Lung (tissue), 12 donors: ENCODE measurements around the gene ZNF112. TPM values are rescaled to one million over a fixed set of nuclear protein-coding genes. Genes with fewer than 3 reads are reported as not detected.
"Not testable (repeated sequence)": the region's sequence is repeated elsewhere in the genome, so short reads cannot be mapped to it uniquely, and the experiment has no call there.

Experiments
- ATAC-seq: fragments of 200-7000 bp; cut with Tn5 transposase; one replicate; pipeline ENCODE4 v1.9.1; 2020; ENCODE audit warnings: moderate number of reproducible peaks; ENCODE audit not compliant: insufficient read depth, low FRiP score
- DNase-seq, 3 donors: peaks; one replicate each; pipeline ENCODE4 v3.0.0-alpha.2; 2013 to 2017
- H3K27ac ChIP-seq, 2 donors: one replicate each; pipeline ENCODE4 v1.5.1; 2013; ENCODE audit warnings: mild to moderate bottlenecking in 2 of 2, moderate library complexity in 2 of 2, control low read depth in 1 of 2, inconsistent platforms in 1 of 2, low read depth in 1 of 2, low read length in 1 of 2
- H3K27me3 ChIP-seq, 3 donors: one replicate each; pipeline ENCODE4 v1.5.1; 2013; ENCODE audit warnings: low read length in 2 of 3; ENCODE audit not compliant: control insufficient read depth in 3 of 3, insufficient read depth in 3 of 3
- H3K36me3 ChIP-seq, 4 donors: one replicate each; pipeline ENCODE4 v1.5.1; 2013; ENCODE audit warnings: low read length in 4 of 4, mild to moderate bottlenecking in 1 of 4, moderate library complexity in 1 of 4; ENCODE audit not compliant: control insufficient read depth in 4 of 4, insufficient read depth in 4 of 4
- H3K4me1 ChIP-seq, 5 donors: one replicate each; pipeline ENCODE4 v1.5.1; 2013; ENCODE audit warnings: low read length in 5 of 5, mild to moderate bottlenecking in 2 of 5, moderate library complexity in 1 of 5; ENCODE audit not compliant: control insufficient read depth in 5 of 5, insufficient read depth in 5 of 5
- H3K4me3 ChIP-seq: one replicate; pipeline ENCODE4 v1.5.1; 2013; ENCODE audit warnings: mild to moderate bottlenecking, control low read depth, moderate library complexity
- H3K9ac ChIP-seq, 2 donors: one replicate each; pipeline ENCODE4 v1.5.1; 2013; ENCODE audit warnings: low read length in 2 of 2, control low read depth in 1 of 2; ENCODE audit not compliant: insufficient read depth in 1 of 2
- H3K9me3 ChIP-seq, 4 donors: one replicate each; pipeline ENCODE4 v1.5.1; 2013; ENCODE audit warnings: low read length in 3 of 4, mild to moderate bottlenecking in 1 of 4, moderate library complexity in 1 of 4; ENCODE audit not compliant: control insufficient read depth in 4 of 4, insufficient read depth in 3 of 4
- WGBS, 2 donors: extraction: QIAGEN DNeasy Blood & Tissue Kit; methylation state at CpG; one replicate each; pipeline ENCODE4 v1.1.7; 2013; 5-methylcytosine and 5-hydroxymethylcytosine counted together
- polyA plus RNA-seq, 2 donors: library from polyadenylated mRNA; stranded (reverse); fragments of 200-250 nt; gene quantifications; one replicate each; pipeline ENCODE4 v1.2.1, GENCODE V29; 2013
- total RNA-seq, 2 donors: library from RNA; depleted of rRNA in 1 of 2; stranded (reverse); fragments of >200 nt in 1 of 2; gene quantifications; one replicate each; pipeline ENCODE4 v1.2.1, GENCODE V29; 2014 to 2021
- TF ChIP-seq, protein P1 (sequence below): IDR thresholded peaks from 2 replicates; pipeline ENCODE4 v1.5.1; 2012; ENCODE audit warnings: mild to moderate bottlenecking; ENCODE audit errors: control extremely low read depth, extremely low read depth
- donor health status: control.
- donor health status: control.
- donor health status: Bipolar disorder and iron deficiency.
- donor health status: healthy.
- donor health status: DM: yes; HTN: yes; CAD: no.

ZNF112 gene
- total and polyA plus RNA-seq, 4 donors = 1.0 to 11.3 (median 2.6) TPM

DNA sequence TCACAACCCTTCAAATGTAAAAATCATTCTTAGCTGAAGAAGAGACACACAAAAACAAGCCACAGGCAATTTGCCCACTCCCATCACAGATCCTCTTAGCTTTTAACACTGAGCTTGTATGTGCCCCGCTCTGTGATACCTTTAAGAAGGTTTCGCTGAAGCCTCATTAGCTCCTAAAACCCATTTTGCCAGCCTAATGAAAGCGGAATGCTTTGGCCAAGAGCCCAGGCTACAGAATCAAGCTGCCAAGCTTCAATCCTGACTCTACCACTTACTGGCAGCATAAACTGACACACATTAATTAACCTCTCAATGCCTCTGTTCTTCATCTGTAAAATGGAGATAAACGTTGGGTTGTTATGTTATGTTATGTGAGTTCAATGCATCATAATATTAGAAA is 10.5 kb downstream of the ZNF112 start:
- Histone ChIP-seq H3K4me1 (peaks cover 0 to 5% (median 0%) of the 10 kb centered on the region in 5 donors), H3K9ac (no peak overlapping the region), H3K4me3 (no peak overlapping the region), H3K27me3 (no peaks in the 10 kb centered on the region), H3K36me3 (peaks cover 0 to 30% (median 3%) of the 10 kb centered on the region in 4 donors), H3K27ac (no peak overlapping the region), H3K9me3 (peaks cover 4 to 21% (median 18%) of the 10 kb centered on the region in 4 donors)
- ATAC-seq = no peak
- WGBS, 2 donors = 95 to 96% methylated on average over 4 of the region's 4 CpGs
- no peak for DNase-seq
- TF ChIP-seq, protein P1, sequence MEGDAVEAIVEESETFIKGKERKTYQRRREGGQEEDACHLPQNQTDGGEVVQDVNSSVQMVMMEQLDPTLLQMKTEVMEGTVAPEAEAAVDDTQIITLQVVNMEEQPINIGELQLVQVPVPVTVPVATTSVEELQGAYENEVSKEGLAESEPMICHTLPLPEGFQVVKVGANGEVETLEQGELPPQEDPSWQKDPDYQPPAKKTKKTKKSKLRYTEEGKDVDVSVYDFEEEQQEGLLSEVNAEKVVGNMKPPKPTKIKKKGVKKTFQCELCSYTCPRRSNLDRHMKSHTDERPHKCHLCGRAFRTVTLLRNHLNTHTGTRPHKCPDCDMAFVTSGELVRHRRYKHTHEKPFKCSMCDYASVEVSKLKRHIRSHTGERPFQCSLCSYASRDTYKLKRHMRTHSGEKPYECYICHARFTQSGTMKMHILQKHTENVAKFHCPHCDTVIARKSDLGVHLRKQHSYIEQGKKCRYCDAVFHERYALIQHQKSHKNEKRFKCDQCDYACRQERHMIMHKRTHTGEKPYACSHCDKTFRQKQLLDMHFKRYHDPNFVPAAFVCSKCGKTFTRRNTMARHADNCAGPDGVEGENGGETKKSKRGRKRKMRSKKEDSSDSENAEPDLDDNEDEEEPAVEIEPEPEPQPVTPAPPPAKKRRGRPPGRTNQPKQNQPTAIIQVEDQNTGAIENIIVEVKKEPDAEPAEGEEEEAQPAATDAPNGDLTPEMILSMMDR = no peak

DNA sequence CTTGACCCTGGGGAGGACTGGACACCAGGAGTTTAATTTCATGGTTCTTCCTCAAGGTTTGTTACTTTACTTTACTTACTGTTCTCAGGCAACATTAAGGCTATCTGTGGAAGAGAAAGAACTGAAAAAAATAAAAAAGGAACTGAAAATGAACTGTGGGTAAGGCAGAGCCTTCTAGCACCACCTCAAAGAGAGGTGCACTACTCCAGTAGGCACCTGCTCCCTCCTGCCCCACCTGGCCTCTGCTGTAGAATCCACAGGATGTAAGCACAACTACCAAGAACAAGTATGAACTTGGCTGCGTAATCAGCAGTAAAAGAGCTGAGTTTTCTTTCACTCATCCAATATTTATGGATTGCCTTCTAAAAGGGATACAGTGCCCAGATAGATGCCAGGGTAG is 12.2 kb downstream of the ZNF112 start:
- Histone ChIP-seq H3K27ac (no peak overlapping the region), H3K4me3 (no peak overlapping the region), H3K27me3 (no peaks in the 10 kb centered on the region), H3K4me1 (peaks cover 0 to 5% (median 0%) of the 10 kb centered on the region in 5 donors), H3K36me3 (peaks cover 6 to 41% (median 12%) of the 10 kb centered on the region in 4 donors), H3K9me3 (peaks cover 4 to 28% (median 20%) of the 10 kb centered on the region in 4 donors), H3K9ac (no peak overlapping the region)
- ATAC-seq (no peak), DNase-seq (no peak)
- WGBS, 2 donors = 41 to 56% methylated on average over 1 of the region's 1 CpG
- TF ChIP-seq, protein P1 = no peak

DNA sequence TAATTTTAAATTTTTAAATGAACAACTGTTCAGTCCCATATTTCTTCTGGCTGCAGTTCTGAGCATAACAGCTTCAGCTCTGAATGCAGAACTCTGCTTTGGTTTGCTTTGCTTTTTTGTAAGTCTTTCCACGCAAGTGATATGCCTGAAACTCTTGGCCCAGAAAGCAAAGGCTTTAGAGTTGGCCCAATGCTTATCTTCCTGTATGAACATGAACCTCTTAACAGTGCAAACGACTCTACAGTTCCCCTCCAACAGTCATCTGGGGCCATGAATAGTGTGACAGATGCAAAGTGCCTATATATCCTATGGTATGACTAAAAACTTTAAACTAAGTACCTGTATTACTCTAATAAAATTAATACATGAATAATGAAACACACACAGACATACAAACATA is 14.7 kb downstream of the ZNF112 start:
- TF ChIP-seq, protein P1 = no peak
- Histone ChIP-seq H3K27me3 (no peaks in the 10 kb centered on the region), H3K9ac (no peak overlapping the region), H3K4me1 (peaks cover 0 to 5% (median 0%) of the 10 kb centered on the region in 5 donors), H3K27ac (no peak overlapping the region), H3K36me3 (peaks cover 9 to 58% (median 27%) of the 10 kb centered on the region in 4 donors), H3K9me3 (peaks cover 0 to 33% (median 14%) of the 10 kb centered on the region in 4 donors), H3K4me3 (no peak overlapping the region)
- 83 to 91% methylated on average over 2 of the region's 2 CpGs for WGBS, 2 donors
- ATAC-seq (no peak), DNase-seq (no peak)

DNA sequence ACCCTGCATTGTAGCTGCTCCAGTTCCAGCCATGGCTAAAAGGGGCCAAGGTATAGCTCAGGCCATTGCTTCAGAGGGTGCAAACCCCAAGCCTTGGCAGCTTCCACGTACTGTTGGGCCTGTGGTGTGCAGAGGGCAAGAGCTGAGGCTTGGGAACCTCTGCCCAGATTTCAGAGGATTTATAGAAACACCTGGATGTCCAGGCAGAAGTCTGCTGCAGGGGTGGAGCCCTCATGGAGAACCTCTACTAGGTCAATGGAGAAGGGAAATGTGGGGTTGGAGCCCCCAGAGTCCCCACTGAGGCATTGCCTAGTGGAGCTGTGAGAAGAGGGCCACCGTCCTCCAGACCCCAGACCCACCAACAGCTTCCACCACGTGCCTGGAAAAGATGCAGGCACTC is 21.8 kb downstream of the ZNF112 start:
- WGBS, 2 donors = 72 to 80% methylated on average over 3 of the region's 3 CpGs
- DNase-seq, H3K4me1 ChIP-seq, H3K27ac ChIP-seq, H3K4me3 ChIP-seq, H3K9ac ChIP-seq, ATAC-seq, H3K27me3 ChIP-seq: not testable (repeated sequence)
- H3K9me3 ChIP-seq = peaks cover 5 to 53% (median 32%) of the 10 kb centered on the region in 4 donors
- H3K36me3 ChIP-seq = peaks cover 31 to 87% (median 72%) of the 10 kb centered on the region in 4 donors
